Ovary (tissue), 9 donors: ENCODE data around the gene OR2AP1. TPM values are rescaled to one million over a fixed set of nuclear protein-coding genes. Genes with fewer than 3 reads are reported as not detected.

Source experiments
- DNase-seq, 5 donors: peaks; one replicate each; pipeline ENCODE4 v3.0.0-alpha.2; 2019 to 2020
- H3K27ac ChIP-seq, 2 donors: fragments of 200-600 bp; one replicate each; pipeline versions ENCODE4 v1.5.1 to v1.8.0; 2019 to 2022
- H3K27me3 ChIP-seq: fragments of 200-600 bp; one replicate; pipeline ENCODE4 v1.8.0; 2022
- H3K36me3 ChIP-seq: fragments of 200-600 bp; sonication (generic); one replicate; pipeline ENCODE4 v1.5.1; 2019
- H3K4me1 ChIP-seq: one replicate; pipeline ENCODE4 v1.8.1; 2013; ENCODE audit warnings: mild to moderate bottlenecking, moderate library complexity; ENCODE audit not compliant: insufficient read depth
- H3K4me3 ChIP-seq: fragments of 200-600 bp; sonication (generic); one replicate; pipeline ENCODE4 v1.5.1; 2017
- H3K9me3 ChIP-seq, 2 donors: fragments of 200-600 bp in 1 of 2; sonication (generic) in 1 of 2; one replicate each; pipeline versions ENCODE4 v1.5.1 to v1.8.1; 2013 to 2019; ENCODE audit warnings: mild to moderate bottlenecking in 1 of 2, moderate library complexity in 1 of 2
- CTCF ChIP-seq, 3 donors: fragments of 450-650 bp in 2 of 3; fragments of 200-600 bp in 1 of 3; IDR thresholded peaks; one replicate each; pipeline versions ENCODE4 v1.5.1 to v1.8.0; 2016 to 2022; ENCODE audit warnings: antibody characterized with exemption in 3 of 3, mild to moderate bottlenecking in 1 of 3
- EP300 ChIP-seq: sonication (generic); formaldehyde crosslinking; IDR thresholded peaks from one replicate; pipeline ENCODE4 v1.6.1; 2017; ENCODE audit warnings: antibody characterized with exemption
- POLR2A ChIP-seq: fragments of 450-650 bp; IDR thresholded peaks from one replicate; pipeline ENCODE4 v1.6.1; 2017; ENCODE audit warnings: antibody characterized with exemption, mild to moderate bottlenecking, moderate library complexity
- WGBS, 3 donors: extraction: QIAGEN DNeasy Blood & Tissue Kit in 1 of 3; methylation state at CpG; one replicate each; pipeline versions ENCODE4 v1.1.5 to v1.1.7; 2013 to 2017; 5-methylcytosine and 5-hydroxymethylcytosine counted together
- intact Hi-C, 4 donors: fragments of 100-400 bp; cut with DNase I; formaldehyde crosslinking; loops; one replicate each; pipeline versions ENCODE4 v1.11.0 to v1.15.1; 2022 to 2023
- polyA plus RNA-seq, 2 donors: library from polyadenylated mRNA; stranded (reverse); fragments of 200-250 nt in 1 of 2; fragments of 350-450 nt in 1 of 2; fragmentation: Illumina TruSeq in 1 of 2; extraction: RNeasy Lipid Tissue Mini Kit (QIAGEN cat#74804) in 1 of 2; gene quantifications; one replicate each; pipeline ENCODE4 v1.2.3, GENCODE V29; 2013 to 2014
- total RNA-seq, 7 donors: library from RNA; depleted of rRNA in 2 of 7; stranded (reverse); fragments of >200 nt in 2 of 7; fragmentation: NEBNext Ultra II Directional in 3 of 7; extraction: Animal tissue kit (Norgen Biotek cat#: 25700) in 3 of 7; gene quantifications; one replicate each; pipeline versions ENCODE4 v1.1.0 to v1.2.4, GENCODE V29; 2016 to 2023
- donor health status: DM: no; HTN: no; CAD: no; lungs with moderate emphysema.
- donor health status: DM: no; HTN: no; CAD: no.
- donor health status: Bipolar disorder and iron deficiency.
- donor health status: DM: yes; HTN: yes; CAD: no.
- donor health status: DM: no; HTN: no; CAD: no.
- donor health status: DM: yes; HTN: yes; CAD: no.

Gene OR2AP1
- total and polyA plus RNA-seq, 9 donors, result not detected

- Histone ChIP-seq H3K36me3 (no peaks in the 10 kb centered on the region), H3K27me3 (no peaks in the 10 kb centered on the region), H3K9me3 (peaks cover 0 to 5% of the 10 kb centered on the region in 2 donors), H3K4me3 (no peak overlapping the region), H3K4me1 (no peaks in the 10 kb centered on the region), H3K27ac (no peak overlapping the region)
- DNase-seq, result no peak
- no peak for TF ChIP-seq EP300
- no peak for TF ChIP-seq CTCF (IDR thresholded peaks at IDR 0.05)
- TF ChIP-seq POLR2A, result no peak
- WGBS, 3 donors, result 61 to 67% (median 67%) methylated on average over 2 of the region's 2 CpGs
- intact Hi-C loops, result loop anchor here in 1 of 4 donors (10.0 kb wide), 1 partner anchor 948 kb away; no protein-coding TSS in a partner anchor
Observed at GRCh38 chr12:55612646-55613045, 40.4 kb downstream of the OR2AP1 start.

GRCh38 chr12:55614764-55615163, 42.5 kb downstream of the OR2AP1 start:
- H3K4me1 ChIP-seq, result no peaks in the 10 kb centered on the region
- TF ChIP-seq CTCF (IDR thresholded peaks at IDR 0.05), result no peak
- TF ChIP-seq EP300, result no peak
- TF ChIP-seq POLR2A, result no peak
- no peak overlapping the region for H3K27ac ChIP-seq
- DNase-seq, result no peak
- peaks cover 0 to 5% of the 10 kb centered on the region in 2 donors for H3K9me3 ChIP-seq
- no peaks in the 10 kb centered on the region for H3K27me3 ChIP-seq
- H3K4me3 ChIP-seq, result no peak overlapping the region
- intact Hi-C loops, result loop anchor here in 1 of 4 donors (10.0 kb wide), 1 partner anchor 950 kb away; no protein-coding TSS in a partner anchor
- H3K36me3 ChIP-seq, result no peaks in the 10 kb centered on the region
- 90 to 98% (median 93%) methylated on average over 1 of the region's 1 CpG for WGBS, 3 donors

- Histone ChIP-seq H3K4me1 (no peaks in the 10 kb centered on the region), H3K9me3 (peaks cover 0 to 5% of the 10 kb centered on the region in 2 donors), H3K36me3 (no peaks in the 10 kb centered on the region), H3K27ac (no peak overlapping the region), H3K4me3 (no peak overlapping the region), H3K27me3 (no peaks in the 10 kb centered on the region)
- WGBS, 3 donors, result 2 to 4% (median 2%) methylated on average over 6 of the region's 6 CpGs
- DNase-seq, result no peak
- no peak for TF ChIP-seq POLR2A
- peak in 2 of 3 donors; percentile 57 to 61 for TF ChIP-seq CTCF (IDR thresholded peaks at IDR 0.05)
- TF ChIP-seq EP300, result no peak
- intact Hi-C loops, result loop anchor here in 1 of 4 donors (10.0 kb wide), 1 partner anchor 955 kb away; no protein-coding TSS in a partner anchor
Observed at GRCh38 chr12:55619354-55620138, 47.3 kb downstream of the OR2AP1 start.

- no peaks in the 10 kb centered on the region for H3K27me3 ChIP-seq
- H3K36me3 ChIP-seq, result no peaks in the 10 kb centered on the region
- no peaks in the 10 kb centered on the region for H3K9me3 ChIP-seq
- DNase-seq, result no peak
- intact Hi-C loops, result no loop called here
- H3K27ac ChIP-seq, result no peak overlapping the region
- TF ChIP-seq EP300, result no peak
- no peak for TF ChIP-seq POLR2A
- TF ChIP-seq CTCF (IDR thresholded peaks at IDR 0.05), result no peak
- no peaks in the 10 kb centered on the region for H3K4me1 ChIP-seq
- no peak overlapping the region for H3K4me3 ChIP-seq
Observed at GRCh38 chr12:55624056-55624455, 51.8 kb downstream of the OR2AP1 start.

Other genes starting within 250 kb of the OR2AP1 start
- not detected for gene OR6C3, start 241.7 kb upstream of the OR2AP1 start, total RNA-seq
- gene OR6C3, start 241.7 kb upstream of the OR2AP1 start, polyA plus RNA-seq, result not detected
- not detected for gene OR6C75, start 209.5 kb upstream of the OR2AP1 start, total RNA-seq
- not detected for gene OR6C75, start 209.5 kb upstream of the OR2AP1 start, polyA plus RNA-seq
- not detected for gene OR6C65, start 171.9 kb upstream of the OR2AP1 start, total RNA-seq
- gene OR6C65, start 171.9 kb upstream of the OR2AP1 start, polyA plus RNA-seq, result not detected
- not detected for gene OR6C76, start 146.2 kb upstream of the OR2AP1 start, total RNA-seq
- not detected for gene OR6C76, start 146.2 kb upstream of the OR2AP1 start, polyA plus RNA-seq
- gene OR6C2, start 128.4 kb upstream of the OR2AP1 start, total RNA-seq, result not detected
- not detected for gene OR6C2, start 128.4 kb upstream of the OR2AP1 start, polyA plus RNA-seq
- gene OR6C70, start 102.3 kb upstream of the OR2AP1 start, total RNA-seq, result not detected
- not detected for gene OR6C70, start 102.3 kb upstream of the OR2AP1 start, polyA plus RNA-seq
- not detected for gene OR6C68, start 80.1 kb upstream of the OR2AP1 start, total RNA-seq
- gene OR6C68, start 80.1 kb upstream of the OR2AP1 start, polyA plus RNA-seq, result not detected
- not detected for gene OR6C4, start 22.9 kb upstream of the OR2AP1 start, total RNA-seq
- gene OR6C4, start 22.9 kb upstream of the OR2AP1 start, polyA plus RNA-seq, result not detected
- not detected for gene OR10P1, start 64.4 kb downstream of the OR2AP1 start, total RNA-seq
- not detected for gene OR10P1, start 64.4 kb downstream of the OR2AP1 start, polyA plus RNA-seq
- gene ITGA7, start 135.4 kb downstream of the OR2AP1 start, total RNA-seq, result 10 to 100 TPM in 5 of 7 donors, 1 to 10 TPM in 2; 4.9 to 69.6 (median 25.9) TPM
- gene ITGA7, start 135.4 kb downstream of the OR2AP1 start, polyA plus RNA-seq, result 10 to 100 TPM; 19.5 to 38.3 TPM
- 100 to 1,000 TPM in 4 of 7 donors, 10 to 100 TPM in 3; 96.0 to 143 (median 120) TPM for gene BLOC1S1, start 143.6 kb downstream of the OR2AP1 start, total RNA-seq
- 100 to 1,000 TPM; 101 to 214 TPM for gene BLOC1S1, start 143.6 kb downstream of the OR2AP1 start, polyA plus RNA-seq
- gene RDH5, start 147.9 kb downstream of the OR2AP1 start, total RNA-seq, result 1 to 10 TPM; 3.7 to 8.9 (median 7.2) TPM
- gene RDH5, start 147.9 kb downstream of the OR2AP1 start, polyA plus RNA-seq, result 1 to 10 TPM; 5.1 to 5.9 TPM
- gene CD63, start 156.5 kb downstream of the OR2AP1 start, total RNA-seq, result 100 to 1,000 TPM; 406 to 954 (median 762) TPM
- 1,000 to 10,000 TPM in 1 of 2 donors, 100 to 1,000 TPM in 1; 676 to 1,943 TPM for gene CD63, start 156.5 kb downstream of the OR2AP1 start, polyA plus RNA-seq
- 10 to 100 TPM in 4 of 7 donors, 1 to 10 TPM in 3; 2.2 to 27.7 (median 12.3) TPM for gene GDF11, start 170.7 kb downstream of the OR2AP1 start, total RNA-seq
- gene GDF11, start 170.7 kb downstream of the OR2AP1 start, polyA plus RNA-seq, result 1 to 10 TPM; 3.4 to 8.0 TPM
- 10 to 100 TPM; 48.0 to 60.8 (median 58.6) TPM for gene SARNP, start 245.3 kb downstream of the OR2AP1 start, total RNA-seq
- gene SARNP, start 245.3 kb downstream of the OR2AP1 start, polyA plus RNA-seq, result 10 to 100 TPM; 71.6 to 89.3 TPM
- gene ORMDL2, start 245.6 kb downstream of the OR2AP1 start, total RNA-seq, result 10 to 100 TPM in 6 of 7 donors, 1 to 10 TPM in 1; 8.6 to 38.9 (median 20.8) TPM
- gene ORMDL2, start 245.6 kb downstream of the OR2AP1 start, polyA plus RNA-seq, result 10 to 100 TPM; 15.7 to 35.5 TPM